Liver (tissue), 10 donors: ENCODE data around the gene TRIM48. TPM values are rescaled to one million over a fixed set of nuclear protein-coding genes. Genes with fewer than 3 reads are reported as not detected.
"Not testable (repeated sequence)": the region's sequence is repeated elsewhere in the genome, so short reads cannot be mapped to it uniquely, and the experiment has no call there.

Source experiments
- DNase-seq: peaks from one replicate; pipeline ENCODE4 v3.0.0-alpha.2; 2017; ENCODE audit warnings: low spot score
- H3K27ac ChIP-seq, 2 donors: one replicate each; pipeline ENCODE4 v1.7.0; 2013; ENCODE audit warnings: inconsistent platforms in 2 of 2, low read length in 2 of 2, control low read depth in 1 of 2, low read depth in 1 of 2, mild to moderate bottlenecking in 1 of 2
- H3K27me3 ChIP-seq, 4 donors: one replicate each; pipeline versions ENCODE4 v1.6.1 to v1.7.0; 2013; ENCODE audit warnings: low read length in 3 of 4, inconsistent platforms in 1 of 4, mild to moderate bottlenecking in 1 of 4, moderate library complexity in 1 of 4; ENCODE audit not compliant: control insufficient read depth in 4 of 4, insufficient read depth in 4 of 4
- H3K36me3 ChIP-seq, 4 donors: one replicate each; pipeline versions ENCODE4 v1.6.1 to v1.7.0; 2013; ENCODE audit warnings: low read length in 3 of 4, mild to moderate bottlenecking in 3 of 4, low read depth in 1 of 4, moderate library complexity in 1 of 4; ENCODE audit not compliant: control insufficient read depth in 4 of 4, insufficient read depth in 3 of 4
- H3K4me1 ChIP-seq, 4 donors: one replicate each; pipeline versions ENCODE4 v1.6.1 to v1.7.0; 2013; ENCODE audit warnings: low read length in 3 of 4, mild to moderate bottlenecking in 3 of 4, moderate library complexity in 1 of 4; ENCODE audit not compliant: control insufficient read depth in 4 of 4, insufficient read depth in 4 of 4
- H3K4me3 ChIP-seq, 3 donors: one replicate each; pipeline versions ENCODE4 v1.6.1 to v1.7.0; 2013; ENCODE audit warnings: low read length in 3 of 3, control low read depth in 1 of 3, low read depth in 1 of 3, mild to moderate bottlenecking in 1 of 3
- H3K9ac ChIP-seq, 2 donors: one replicate each; pipeline ENCODE4 v1.7.0; 2013; ENCODE audit warnings: low read length in 2 of 2, mild to moderate bottlenecking in 2 of 2, moderate library complexity in 2 of 2, control low read depth in 1 of 2, low read depth in 1 of 2
- H3K9me3 ChIP-seq, 4 donors: one replicate each; pipeline versions ENCODE4 v1.6.1 to v1.7.0; 2013; ENCODE audit warnings: low read length in 3 of 4; ENCODE audit not compliant: control insufficient read depth in 4 of 4
- CTCF ChIP-seq: fragments of 150-350 bp; IDR thresholded peaks from 2 replicates; pipeline ENCODE4 v1.5.1; 2017; ENCODE audit warnings: improper control_type of control experiment, low read depth, low read length; ENCODE audit not compliant: missing input control
- REST ChIP-seq: IDR thresholded peaks from 2 replicates; pipeline ENCODE4 v1.6.1; 2016; ENCODE audit warnings: antibody characterized with exemption, mild to moderate bottlenecking
- WGBS: extraction: QIAGEN DNeasy Blood & Tissue Kit; methylation state at CpG from one replicate; pipeline ENCODE4 v1.1.7; 2013; 5-methylcytosine and 5-hydroxymethylcytosine counted together
- polyA plus RNA-seq, 2 donors: library from polyadenylated mRNA; stranded (reverse) in 1 of 2; unstranded in 1 of 2; fragments of 200-250 nt in 1 of 2; fragments of >200 nt in 1 of 2; fragmentation: Nextera tagmentation in 1 of 2; extraction: Ambion mirVana in 1 of 2; gene quantifications; one replicate each; pipeline versions ENCODE4 v1.2.1 to v1.2.3, GENCODE V29; 2013 to 2015
- small RNA-seq: library from RNA; depleted of rRNA; stranded (forward); fragments of <200 nt; gene quantifications from one replicate; pipeline ENCODE3, GENCODE V24; 2014
- total RNA-seq, 2 donors: library from RNA; depleted of rRNA; stranded (reverse); fragments of >200 nt; gene quantifications; one replicate each; pipeline ENCODE4 v1.2.3, GENCODE V29; 2014
- donor health status: healthy.
- donor health status: healthy.
- donor health status: healthy.
- donor health status: healthy.
- donor health status: healthy.

The TRIM48 gene
- not detected for total RNA-seq
- not detected for polyA plus RNA-seq

GRCh38 chr11:55261855-55262254, at the start of gene TRIM48:
Gene TRIM48 (plus strand): TSS chr11:55262155. CDS start chr11:55262268, 113 bp downstream.
- not testable (repeated sequence) for H3K27ac ChIP-seq, H3K4me3 ChIP-seq, DNase-seq, H3K4me1 ChIP-seq, H3K9ac ChIP-seq, H3K27me3 ChIP-seq, H3K9me3 ChIP-seq, H3K36me3 ChIP-seq
- WGBS: 36% methylated on average over 2 of the region's 2 CpGs

GRCh38 chr11:55238316-55238715, 23.6 kb upstream of the TRIM48 start:
- H3K27ac ChIP-seq, DNase-seq, H3K4me1 ChIP-seq, H3K9ac ChIP-seq, H3K4me3 ChIP-seq, H3K9me3 ChIP-seq, H3K36me3 ChIP-seq, H3K27me3 ChIP-seq: not testable (repeated sequence)
- 58% methylated on average over 5 of the region's 5 CpGs for WGBS

- Histone ChIP-seq H3K4me3 (no peak overlapping the region), H3K27me3 (no peaks in the 10 kb centered on the region), H3K9ac (no peak overlapping the region), H3K9me3 (no peaks in the 10 kb centered on the region), H3K36me3 (no peaks in the 10 kb centered on the region), H3K4me1 (no peaks in the 10 kb centered on the region), H3K27ac (no peak overlapping the region)
- 66% methylated on average over 5 of the region's 5 CpGs for WGBS
- TF ChIP-seq CTCF: no peak
- TF ChIP-seq REST: no peak
- no peak for DNase-seq
Measured at GRCh38 chr11:55263081-55263480, 1.1 kb downstream of the TRIM48 start.

Small RNAs within 50 kb of the gene (small RNA-seq; reads per million reads assigned to genes)
- gene AP005597.4: not detected

Other genes starting within 250 kb of the TRIM48 start
- not detected for gene OR4A16, start 81.0 kb downstream of the TRIM48 start, total RNA-seq
- not detected for gene OR4A16, start 81.0 kb downstream of the TRIM48 start, polyA plus RNA-seq
- gene OR4A15, start 105.8 kb downstream of the TRIM48 start, total RNA-seq: not detected
- not detected for gene OR4A15, start 105.8 kb downstream of the TRIM48 start, polyA plus RNA-seq